GM12875 (cell line): Measurements from ENCODE around the gene ACOX2.
"Not testable (repeated sequence)": the region's sequence is repeated elsewhere in the genome, so short reads cannot be mapped to it uniquely, and the experiment has no call there.

ENCODE experiments used
- H3K4me3 ChIP-seq: one replicate; pipeline ENCODE4 v1.5.1; 2011; ENCODE audit warnings: low read depth, low read length, control low read depth
- TF ChIP-seq, protein P1 (sequence below): IDR thresholded peaks from 2 replicates; pipeline ENCODE4 v1.5.1; 2011; ENCODE audit warnings: low read depth, mild to moderate bottlenecking, control low read depth, inconsistent platforms, low read length, moderate library complexity, borderline replicate concordance; ENCODE audit not compliant: insufficient read depth

The ACOX2 gene

DNA sequence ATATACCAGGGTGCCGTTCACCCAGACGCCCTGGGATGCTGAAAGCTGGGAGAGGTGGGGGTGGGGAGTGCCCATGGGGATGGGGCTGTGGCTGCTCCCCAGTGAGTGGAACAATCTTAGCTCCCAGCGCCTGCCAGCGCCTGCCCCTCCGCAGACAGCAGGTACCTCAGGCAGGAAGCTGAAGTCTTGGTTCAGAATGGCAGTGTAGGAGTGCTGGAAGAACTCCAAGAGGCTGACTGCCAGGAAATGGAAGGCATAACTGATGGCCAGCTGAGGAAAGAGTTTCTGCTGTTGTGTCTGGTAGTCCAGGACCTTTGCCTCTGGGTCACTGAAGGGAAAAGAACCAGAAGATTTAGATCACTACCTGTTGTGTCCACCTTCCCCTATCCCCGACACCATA, 8.4 kb downstream of the ACOX2 start:
- TF ChIP-seq, protein P1, sequence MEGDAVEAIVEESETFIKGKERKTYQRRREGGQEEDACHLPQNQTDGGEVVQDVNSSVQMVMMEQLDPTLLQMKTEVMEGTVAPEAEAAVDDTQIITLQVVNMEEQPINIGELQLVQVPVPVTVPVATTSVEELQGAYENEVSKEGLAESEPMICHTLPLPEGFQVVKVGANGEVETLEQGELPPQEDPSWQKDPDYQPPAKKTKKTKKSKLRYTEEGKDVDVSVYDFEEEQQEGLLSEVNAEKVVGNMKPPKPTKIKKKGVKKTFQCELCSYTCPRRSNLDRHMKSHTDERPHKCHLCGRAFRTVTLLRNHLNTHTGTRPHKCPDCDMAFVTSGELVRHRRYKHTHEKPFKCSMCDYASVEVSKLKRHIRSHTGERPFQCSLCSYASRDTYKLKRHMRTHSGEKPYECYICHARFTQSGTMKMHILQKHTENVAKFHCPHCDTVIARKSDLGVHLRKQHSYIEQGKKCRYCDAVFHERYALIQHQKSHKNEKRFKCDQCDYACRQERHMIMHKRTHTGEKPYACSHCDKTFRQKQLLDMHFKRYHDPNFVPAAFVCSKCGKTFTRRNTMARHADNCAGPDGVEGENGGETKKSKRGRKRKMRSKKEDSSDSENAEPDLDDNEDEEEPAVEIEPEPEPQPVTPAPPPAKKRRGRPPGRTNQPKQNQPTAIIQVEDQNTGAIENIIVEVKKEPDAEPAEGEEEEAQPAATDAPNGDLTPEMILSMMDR: no peak
- no peak overlapping the region for H3K4me3 ChIP-seq

DNA sequence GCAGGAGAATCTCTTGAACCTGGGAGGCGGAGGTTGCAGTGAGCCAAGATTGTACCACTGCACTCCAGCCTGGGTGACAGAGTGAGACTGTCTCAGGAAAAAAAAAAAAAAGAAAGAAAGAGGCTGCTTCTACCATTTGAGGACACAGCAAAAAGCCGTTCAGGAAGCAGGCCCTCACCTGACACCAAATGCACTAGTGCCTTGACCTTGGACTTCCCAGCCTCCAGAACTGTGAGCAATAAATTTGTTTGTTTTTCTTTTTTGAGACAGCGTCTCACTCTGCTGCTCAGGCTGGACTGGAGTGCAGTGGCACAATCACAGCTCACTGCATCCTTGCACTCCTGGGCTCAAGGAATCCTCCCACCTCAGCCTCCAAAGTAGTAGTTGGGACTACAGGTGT, 9.6 kb downstream of the ACOX2 start:
- H3K4me3 ChIP-seq: not testable (repeated sequence)

DNA sequence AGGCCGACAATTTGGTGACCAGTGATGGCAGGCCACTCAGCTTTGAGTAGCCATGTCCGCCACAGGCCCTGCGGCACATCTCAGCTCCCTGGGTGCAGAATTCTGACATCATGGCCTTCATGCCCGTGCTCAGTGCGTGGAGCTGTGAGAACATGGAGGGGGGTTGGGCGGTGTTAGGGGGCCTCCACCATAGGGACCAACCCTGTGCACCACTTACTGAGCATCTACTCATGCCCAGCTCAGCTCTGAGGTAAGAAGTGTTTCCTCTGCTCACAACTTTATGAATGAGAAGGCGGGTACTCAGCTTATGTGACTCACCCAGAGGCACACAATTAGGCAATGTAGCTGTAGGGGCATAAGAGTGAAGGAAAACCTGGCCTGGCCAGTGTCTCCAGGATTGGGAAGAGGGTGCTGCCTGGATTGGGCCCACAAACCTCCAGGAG, 10.5 kb downstream of the ACOX2 start:
- H3K4me3 ChIP-seq: no peak overlapping the region
- TF ChIP-seq, protein P1: no peak

DNA sequence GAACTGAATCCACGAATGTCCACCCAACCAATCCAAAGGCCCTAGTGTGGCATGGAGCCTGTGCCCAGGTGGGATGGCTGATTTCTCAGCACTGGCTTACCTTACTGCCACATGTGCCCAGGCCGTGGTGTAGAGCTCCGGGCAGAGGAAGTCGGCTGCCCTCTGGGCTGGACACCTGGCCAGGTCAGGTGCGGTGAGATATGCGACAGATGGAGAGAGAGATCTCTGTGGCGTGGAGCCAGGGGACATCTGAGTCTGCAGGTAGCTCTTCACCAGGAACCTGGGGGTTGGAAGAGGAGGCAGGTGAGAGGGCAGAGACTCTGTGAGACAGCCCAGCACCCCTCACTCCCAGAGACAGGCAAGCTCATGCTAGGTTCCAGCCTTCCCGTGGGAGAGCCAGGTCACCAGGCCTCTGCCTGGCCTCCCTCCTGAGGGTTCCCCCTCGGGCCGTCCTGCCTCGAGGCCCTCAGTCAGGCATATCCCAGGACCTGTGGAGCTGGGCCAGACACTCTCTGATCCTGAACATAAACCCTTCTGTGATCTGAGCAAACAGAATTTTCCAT, 12.6 kb downstream of the ACOX2 start:
- no peak overlapping the region for H3K4me3 ChIP-seq
- TF ChIP-seq, protein P1: no peak

DNA sequence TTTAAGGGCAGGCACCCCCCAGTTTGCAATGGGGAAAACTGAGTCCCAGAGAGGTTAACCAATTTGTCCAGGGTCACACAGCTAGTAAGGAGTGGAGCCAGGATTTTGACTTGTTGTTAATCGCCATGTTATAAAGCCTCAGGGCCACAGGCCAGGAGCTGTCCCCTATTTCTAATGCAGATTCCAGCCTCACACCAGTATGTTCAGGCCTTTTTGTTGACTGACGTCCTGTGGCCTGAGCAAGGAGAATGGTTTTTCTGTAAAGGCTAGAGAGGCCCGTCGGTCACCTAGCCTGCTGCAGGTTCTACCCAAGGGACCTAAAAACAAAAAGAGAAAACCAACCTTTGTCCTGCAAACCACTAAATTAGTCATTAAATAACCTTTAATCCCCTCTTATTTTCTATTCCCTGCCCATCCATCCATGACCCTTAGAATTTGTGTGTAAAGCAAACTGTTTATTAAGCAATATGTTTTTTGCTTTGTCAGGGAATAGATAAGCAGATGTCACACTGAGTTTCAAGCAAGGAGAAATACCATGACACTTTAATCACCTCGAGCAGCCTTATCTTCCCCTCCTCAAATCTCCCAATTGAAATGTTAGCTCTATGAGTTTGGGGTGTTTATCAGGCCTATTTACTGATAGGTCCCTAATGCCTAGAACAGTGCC, 14.1 kb downstream of the ACOX2 start:
- no peak overlapping the region for H3K4me3 ChIP-seq
- TF ChIP-seq, protein P1: no peak

DNA sequence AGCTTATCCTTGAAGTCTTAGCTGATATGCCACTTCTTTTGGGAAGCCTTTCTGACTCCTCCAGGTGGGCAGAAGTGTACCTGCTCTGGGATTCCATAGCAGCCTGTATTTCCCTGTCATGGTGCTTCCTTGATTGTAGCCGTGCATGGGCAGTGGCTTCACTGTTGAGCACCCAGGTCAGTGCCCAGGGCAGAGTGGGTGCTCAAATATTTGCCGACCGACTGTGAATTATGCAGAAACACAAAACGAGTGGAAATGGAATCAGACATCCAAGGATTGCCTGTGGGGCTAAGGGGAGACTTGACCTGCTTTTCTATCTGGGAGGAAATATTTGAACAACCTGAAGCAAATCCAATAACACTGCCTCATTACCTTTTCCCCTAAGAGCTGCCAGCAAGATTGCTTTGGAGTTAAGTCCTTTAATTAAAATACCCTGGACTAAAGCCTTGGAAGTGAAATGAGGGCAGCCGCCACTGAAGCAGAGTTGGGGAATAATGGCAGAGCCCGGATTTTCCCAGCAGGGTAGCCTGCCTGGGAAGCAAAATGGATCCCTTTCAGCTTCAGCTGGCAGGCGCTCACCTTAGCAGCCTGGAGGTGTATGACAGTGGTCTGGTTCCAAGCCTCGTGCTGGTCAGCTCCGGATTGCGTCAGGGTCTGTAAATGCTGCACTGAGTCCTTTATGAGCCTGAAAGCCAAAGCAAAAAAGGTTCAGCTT, 14.9 kb downstream of the ACOX2 start:
- H3K4me3 ChIP-seq: no peak overlapping the region
- TF ChIP-seq, protein P1: no peak

DNA sequence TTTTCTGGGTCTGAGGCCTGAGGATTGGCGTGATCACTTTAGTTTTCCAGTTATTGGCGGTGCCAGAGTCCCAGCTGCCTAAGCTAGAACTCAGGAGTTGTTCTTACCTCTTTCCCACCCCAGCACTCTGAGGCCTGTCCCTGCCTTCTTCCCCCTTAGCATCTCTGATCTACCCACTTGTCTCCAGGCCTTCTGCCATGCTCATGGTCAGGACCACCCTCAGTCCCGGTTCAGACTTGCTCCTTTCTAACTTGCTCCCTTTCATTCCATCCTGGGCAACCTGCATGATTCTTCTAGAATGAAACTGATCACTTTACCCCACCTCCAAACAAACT, 15.7 kb downstream of the ACOX2 start:
- TF ChIP-seq, protein P1: no peak
- H3K4me3 ChIP-seq: no peak overlapping the region
